ENCODE measurements around the gene XYLB. TPM values are rescaled to one million over a fixed set of nuclear protein-coding genes. Genes with fewer than 3 reads are reported as not detected.
A peak's percentile ranks its signal among the peaks of the same experiment; 100 is the strongest.

Gene XYLB
- total and polyA plus RNA-seq, 2 of the 13 experiments (the other 11 are each of a cell fraction or from before 2014, with no cell fraction given) = 25.9 to 30.0 TPM

- TF ChIP-seq ATF3 (CRISPR knock-in tag; IDR thresholded peaks at IDR 0.05) (peak; percentile 18; the same call in 1 of the 2 replicates), AHR (CRISPR knock-in tag; IDR thresholded peaks at IDR 0.05) (no peak), BCL6 (CRISPR knock-in tag; IDR thresholded peaks at IDR 0.05) (peak; percentile 28; the same call in 1 of the 2 replicates), ZNF768 (CRISPR knock-in tag; IDR thresholded peaks at IDR 0.05) (no peak), ATF2 (CRISPR knock-in tag; IDR thresholded peaks at IDR 0.05) (0 out of 2 replicates have a peak, but pooled peaks have one; percentile 56), KLF13 (CRISPR knock-in tag; IDR thresholded peaks at IDR 0.05) (no peak), DNMT1 (CRISPR knock-in tag; IDR thresholded peaks at IDR 0.05) (no peak), ONECUT2 (CRISPR knock-in tag; IDR thresholded peaks at IDR 0.05) (no peak), ZNF564 (CRISPR knock-in tag; IDR thresholded peaks at IDR 0.05) (no peak), KLF11 (CRISPR knock-in tag; IDR thresholded peaks at IDR 0.05) (no peak), ZNF607 (CRISPR knock-in tag; IDR thresholded peaks at IDR 0.05; ENCODE audit: borderline replicate concordance) (no peak), ZBTB42 (CRISPR knock-in tag; IDR thresholded peaks at IDR 0.05) (no peak), ARHGAP35 (CRISPR knock-in tag; IDR thresholded peaks at IDR 0.05; ENCODE audit: borderline replicate concordance) (no peak), SMYD3 (CRISPR knock-in tag; IDR thresholded peaks at IDR 0.05) (peak; percentile 2; the same call in 1 of the 2 replicates), ZNF800 (CRISPR knock-in tag; IDR thresholded peaks at IDR 0.05) (no peak), AGO2 (optimal IDR thresholded peaks at IDR 0.05; ENCODE audit: low read depth, low read length) (no peak), PRDM10 (CRISPR knock-in tag; IDR thresholded peaks at IDR 0.05; ENCODE audit: low read depth) (no peak), PPARG (CRISPR knock-in tag; conservative IDR thresholded peaks at IDR 0.05) (no peak), KDM4B (CRISPR knock-in tag; IDR thresholded peaks at IDR 0.05) (no peak; the same call in 1 of the 2 replicates), GATAD2A (CRISPR knock-in tag; IDR thresholded peaks at IDR 0.05) (peak; percentile 65), ZSCAN9 (CRISPR knock-in tag; IDR thresholded peaks at IDR 0.05; ENCODE audit: borderline replicate concordance) (0 out of 2 replicates have a peak, but pooled peaks have one; percentile 19), ZNF770 (CRISPR knock-in tag; IDR thresholded peaks at IDR 0.05) (no peak)
These were observed 1.0 kb downstream of the XYLB start (continued) for GRCh38 chr3:38347421-38348200.

All from HepG2 (cell line).